Urinary bladder (tissue), 4 donors: ENCODE data around the gene FBLN7. TPM values are rescaled to one million over a fixed set of nuclear protein-coding genes. Genes with fewer than 3 reads are reported as not detected.

Source experiments
- DNase-seq: peaks from one replicate; pipeline ENCODE4 v3.0.0-alpha.2; 2015; ENCODE audit errors: extremely low spot score
- H3K27ac ChIP-seq: one replicate; pipeline ENCODE4 v1.5.1; 2013; ENCODE audit warnings: low read depth, mild to moderate bottlenecking, moderate library complexity
- H3K36me3 ChIP-seq: one replicate; pipeline ENCODE4 v1.6.1; 2013; ENCODE audit warnings: mild to moderate bottlenecking, moderate library complexity; ENCODE audit not compliant: insufficient read depth
- H3K4me1 ChIP-seq: one replicate; pipeline ENCODE4 v1.6.1; 2013; ENCODE audit warnings: mild to moderate bottlenecking, moderate library complexity; ENCODE audit not compliant: insufficient read depth
- H3K4me3 ChIP-seq: one replicate; pipeline ENCODE4 v1.5.1; 2013; ENCODE audit warnings: low read depth, low read length
- WGBS: extraction: QIAGEN DNeasy Blood & Tissue Kit; methylation state at CpG from one replicate; pipeline ENCODE4 v1.1.7; 2013; 5-methylcytosine and 5-hydroxymethylcytosine counted together
- polyA plus RNA-seq: library from polyadenylated mRNA; stranded (reverse); fragments of 200-250 nt; gene quantifications from one replicate; pipeline ENCODE4 v1.2.3, GENCODE V29; 2013
- total RNA-seq: library from RNA; depleted of rRNA; stranded (reverse); fragments of >200 nt; gene quantifications from one replicate; pipeline ENCODE4 v1.2.3, GENCODE V29; 2014
- donor health status: healthy with polysubstance abuse.
- donor health status: healthy.

Gene FBLN7
- total and polyA plus RNA-seq, 2 donors: 4.4 to 5.0 TPM

GRCh38 chr2:112156152-112156986, 18.2 kb downstream of the FBLN7 start:
- no peak overlapping the region for H3K4me3 ChIP-seq
- no peaks in the 10 kb centered on the region for H3K4me1 ChIP-seq
- DNase-seq: no peak

DNA sequence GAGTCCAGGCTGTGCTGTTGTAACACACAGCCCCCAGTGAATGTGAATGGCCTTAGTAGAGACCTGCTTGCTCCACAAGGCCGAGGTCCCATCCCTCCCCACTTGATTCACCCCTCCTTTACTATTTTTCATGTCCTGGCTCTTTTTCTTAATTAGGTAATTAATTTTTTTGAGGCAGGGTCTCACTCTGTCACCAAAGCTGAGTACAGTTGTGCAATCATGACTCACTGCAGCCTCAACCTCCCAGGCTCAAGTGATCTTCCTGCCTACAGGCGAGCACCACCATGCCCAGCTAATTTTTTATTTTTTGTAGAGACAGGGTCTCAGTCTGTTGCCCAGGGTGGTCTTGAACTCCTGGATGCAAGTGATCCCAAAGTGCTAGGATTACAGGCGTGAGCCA, 19.3 kb downstream of the FBLN7 start:
- 68% methylated on average over 3 of the region's 3 CpGs for WGBS
- no peaks in the 10 kb centered on the region for H3K4me1 ChIP-seq
- no peak for DNase-seq
- H3K36me3 ChIP-seq: no peaks in the 10 kb centered on the region
- no peak overlapping the region for H3K27ac ChIP-seq
- H3K4me3 ChIP-seq: no peak overlapping the region

More at GRCh38 chr2:112156152-112156986, 18.2 kb downstream of the FBLN7 start:
- H3K27ac ChIP-seq: no peak overlapping the region
- 76% methylated on average over 21 of the region's 21 CpGs for WGBS
- no peaks in the 10 kb centered on the region for H3K36me3 ChIP-seq

DNA sequence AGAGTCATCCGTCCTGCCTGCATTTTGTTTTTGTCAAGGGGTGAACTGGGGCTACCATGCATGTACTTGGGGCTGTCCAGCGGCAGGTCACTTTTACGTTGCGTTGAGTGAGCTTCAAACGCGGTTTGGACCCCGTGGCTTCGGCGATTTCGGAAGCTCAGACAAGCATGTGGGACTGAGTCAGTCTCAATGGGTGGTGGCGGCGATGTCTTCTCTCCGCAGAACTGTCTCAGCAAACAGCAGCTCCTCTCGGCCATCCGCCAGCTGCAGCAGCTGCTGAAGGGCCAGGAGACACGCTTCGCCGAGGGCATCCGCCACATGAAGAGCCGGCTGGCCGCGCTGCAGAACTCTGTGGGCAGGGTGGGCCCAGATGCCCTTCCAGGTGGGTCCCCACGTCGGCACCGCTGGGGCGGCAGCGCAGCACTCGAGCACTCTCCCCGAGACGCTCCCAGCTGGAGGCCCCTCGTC, 21.3 kb downstream of the FBLN7 start:
- Histone ChIP-seq H3K4me1 (no peaks in the 10 kb centered on the region), H3K4me3 (no peak overlapping the region), H3K27ac (no peak overlapping the region), H3K36me3 (no peaks in the 10 kb centered on the region)
- no peak for DNase-seq
- WGBS: 97% methylated on average over 31 of the region's 31 CpGs

DNA sequence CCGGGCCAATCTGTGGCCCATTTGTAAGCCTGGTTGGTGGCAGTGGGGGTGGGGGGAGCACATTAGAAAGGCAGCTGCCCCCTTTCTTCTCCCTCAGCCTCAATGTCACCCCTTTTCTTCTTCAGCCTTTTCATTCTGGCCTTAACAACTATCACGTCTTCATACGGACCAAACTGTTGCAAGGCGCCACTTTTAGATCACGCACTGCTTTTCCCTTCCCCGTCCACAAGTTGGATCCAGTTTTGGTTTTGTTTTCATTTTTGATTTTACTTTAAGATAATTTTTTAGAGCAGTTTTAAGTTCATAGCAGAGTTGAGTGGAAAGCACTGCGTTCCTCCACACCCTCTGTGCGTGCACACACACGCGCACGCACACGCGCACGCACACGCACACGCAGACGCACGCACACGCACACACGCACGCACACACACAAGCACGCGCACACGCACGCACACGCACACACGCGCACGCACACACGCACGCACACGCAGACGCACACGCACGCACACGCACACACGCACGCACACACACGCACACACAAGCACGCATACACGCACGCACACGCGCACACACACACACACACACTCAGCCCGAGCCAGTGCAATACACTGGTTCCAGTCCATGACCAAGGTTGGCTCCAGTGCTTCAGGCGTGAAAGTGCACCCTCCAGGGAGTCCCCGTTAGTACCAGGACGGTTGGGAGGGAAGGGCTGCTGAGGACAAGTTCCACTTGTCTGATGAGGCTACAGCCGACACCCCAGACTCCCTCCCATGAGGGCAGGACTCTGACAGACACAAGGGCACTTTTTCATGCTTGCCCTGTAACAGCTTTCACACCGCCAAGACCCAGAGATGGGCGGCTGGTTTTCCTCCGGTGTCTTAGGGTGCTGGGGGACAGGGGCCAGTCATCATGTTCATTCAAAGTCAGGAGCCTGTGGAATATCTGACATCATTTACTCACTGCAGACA, 22.4 kb downstream of the FBLN7 start:
- Histone ChIP-seq H3K4me1 (no peaks in the 10 kb centered on the region), H3K4me3 (no peak overlapping the region), H3K36me3 (no peaks in the 10 kb centered on the region), H3K27ac (no peak overlapping the region)
- WGBS: 88% methylated on average over 52 of the region's 52 CpGs
- DNase-seq: no peak

DNA sequence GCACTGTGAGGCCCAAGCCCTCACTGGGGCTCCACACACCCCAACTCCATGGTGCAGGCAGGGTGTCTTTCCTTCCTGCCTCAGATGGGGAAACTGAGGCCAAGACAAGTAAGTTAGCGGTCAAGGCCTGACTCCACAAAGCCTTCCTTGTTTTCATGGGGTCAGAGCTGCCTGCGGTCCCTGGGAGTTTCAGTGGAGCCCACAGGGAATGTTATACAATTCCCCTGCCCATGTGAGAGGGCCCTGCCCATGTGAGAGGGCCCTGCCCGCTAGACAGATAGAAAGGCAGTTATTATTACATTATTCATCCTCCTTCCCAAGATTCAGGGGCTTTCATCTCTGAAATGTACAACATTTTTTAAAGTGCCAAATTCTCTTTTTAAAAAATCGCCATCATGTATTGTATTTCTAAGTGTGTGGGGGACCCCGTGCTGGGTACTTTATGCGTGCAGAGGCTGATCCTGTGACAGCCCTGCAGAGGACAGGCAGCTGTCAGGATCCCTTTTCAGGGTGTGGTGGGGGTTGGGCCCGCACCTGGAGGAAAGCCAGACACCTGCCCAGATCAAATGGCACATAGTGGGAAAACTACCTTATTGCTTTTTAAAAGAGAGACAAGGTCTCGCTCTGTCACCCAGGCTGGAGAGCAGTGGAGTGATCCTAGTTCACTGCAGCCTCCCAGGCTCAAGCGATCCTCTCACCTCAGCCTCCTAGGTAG, 23.4 kb downstream of the FBLN7 start:
- WGBS: 94% methylated on average over 9 of the region's 9 CpGs
- no peak for DNase-seq
- no peak overlapping the region for H3K27ac ChIP-seq
- H3K4me1 ChIP-seq: no peaks in the 10 kb centered on the region
- no peaks in the 10 kb centered on the region for H3K36me3 ChIP-seq
- no peak overlapping the region for H3K4me3 ChIP-seq

- H3K4me3 ChIP-seq: no peak overlapping the region
- H3K27ac ChIP-seq: no peak overlapping the region
- DNase-seq: no peak
- WGBS: 96% methylated on average over 6 of the region's 6 CpGs
- H3K4me1 ChIP-seq: no peaks in the 10 kb centered on the region
- H3K36me3 ChIP-seq: no peaks in the 10 kb centered on the region
Observed at GRCh38 chr2:112162341-112162740, 24.2 kb downstream of the FBLN7 start.

DNA sequence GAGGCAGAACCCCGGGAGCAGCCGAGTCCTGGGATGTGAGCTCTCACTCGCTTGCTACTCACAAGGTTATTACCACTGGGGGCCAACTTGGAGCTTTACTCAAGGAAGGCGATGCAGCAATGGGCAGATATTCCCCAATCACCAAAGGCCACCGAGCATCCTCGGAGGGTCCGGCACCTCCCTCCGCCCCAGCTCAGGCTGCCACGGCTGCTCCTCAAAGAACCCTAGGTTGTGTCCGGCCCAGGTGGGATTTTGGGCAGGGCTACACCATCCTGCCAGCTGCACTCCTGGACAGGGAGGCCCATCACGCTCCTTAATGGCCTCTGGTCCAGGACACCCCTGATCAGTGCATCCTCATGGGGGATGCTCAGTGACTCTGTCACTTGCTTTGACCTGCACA, 24.8 kb downstream of the FBLN7 start:
- WGBS: 92% methylated on average over 11 of the region's 11 CpGs
- Histone ChIP-seq H3K4me3 (no peak overlapping the region), H3K27ac (no peak overlapping the region), H3K36me3 (no peaks in the 10 kb centered on the region), H3K4me1 (no peaks in the 10 kb centered on the region)
- no peak for DNase-seq

- WGBS: 85% methylated on average over 9 of the region's 9 CpGs
- no peaks in the 10 kb centered on the region for H3K36me3 ChIP-seq
- no peaks in the 10 kb centered on the region for H3K4me1 ChIP-seq
- no peak overlapping the region for H3K4me3 ChIP-seq
- no peak overlapping the region for H3K27ac ChIP-seq
- DNase-seq: no peak
Observed at GRCh38 chr2:112163541-112163981, 25.4 kb downstream of the FBLN7 start.

GRCh38 chr2:112164876-112165275, 26.7 kb downstream of the FBLN7 start:
- Histone ChIP-seq H3K4me3 (no peak overlapping the region), H3K4me1 (no peaks in the 10 kb centered on the region), H3K36me3 (no peaks in the 10 kb centered on the region), H3K27ac (no peak overlapping the region)
- WGBS: 86% methylated on average over 11 of the region's 11 CpGs
- DNase-seq: no peak

DNA sequence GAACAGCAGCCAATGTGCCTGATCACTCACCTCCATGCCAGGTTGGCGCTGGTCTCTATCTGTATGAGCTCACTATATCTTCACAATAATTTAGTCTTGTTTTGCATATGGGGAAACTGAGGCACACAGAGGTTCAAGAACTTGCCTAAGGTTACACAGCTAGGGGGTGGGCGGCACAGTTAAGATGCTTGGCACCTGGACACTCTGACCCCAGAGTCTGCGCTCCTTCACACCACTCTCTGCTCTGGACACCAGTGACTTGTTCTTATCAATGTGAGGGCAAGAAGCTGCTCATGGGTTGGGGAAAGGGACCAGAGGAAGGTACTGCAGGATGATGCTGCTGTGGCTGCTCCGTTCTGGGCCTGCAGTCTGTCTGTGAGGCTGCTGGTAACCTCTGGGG, 27.1 kb downstream of the FBLN7 start:
- H3K4me1 ChIP-seq: no peaks in the 10 kb centered on the region
- no peaks in the 10 kb centered on the region for H3K36me3 ChIP-seq
- no peak for DNase-seq
- H3K27ac ChIP-seq: no peak overlapping the region
- no peak overlapping the region for H3K4me3 ChIP-seq
- WGBS: 97% methylated on average over 4 of the region's 4 CpGs

GRCh38 chr2:112166806-112167499, 28.8 kb downstream of the FBLN7 start:
- Histone ChIP-seq H3K36me3 (no peaks in the 10 kb centered on the region), H3K4me1 (no peaks in the 10 kb centered on the region), H3K27ac (no peak overlapping the region), H3K4me3 (no peak overlapping the region)
- no peak for DNase-seq
- WGBS: 88% methylated on average over 14 of the region's 14 CpGs

DNA sequence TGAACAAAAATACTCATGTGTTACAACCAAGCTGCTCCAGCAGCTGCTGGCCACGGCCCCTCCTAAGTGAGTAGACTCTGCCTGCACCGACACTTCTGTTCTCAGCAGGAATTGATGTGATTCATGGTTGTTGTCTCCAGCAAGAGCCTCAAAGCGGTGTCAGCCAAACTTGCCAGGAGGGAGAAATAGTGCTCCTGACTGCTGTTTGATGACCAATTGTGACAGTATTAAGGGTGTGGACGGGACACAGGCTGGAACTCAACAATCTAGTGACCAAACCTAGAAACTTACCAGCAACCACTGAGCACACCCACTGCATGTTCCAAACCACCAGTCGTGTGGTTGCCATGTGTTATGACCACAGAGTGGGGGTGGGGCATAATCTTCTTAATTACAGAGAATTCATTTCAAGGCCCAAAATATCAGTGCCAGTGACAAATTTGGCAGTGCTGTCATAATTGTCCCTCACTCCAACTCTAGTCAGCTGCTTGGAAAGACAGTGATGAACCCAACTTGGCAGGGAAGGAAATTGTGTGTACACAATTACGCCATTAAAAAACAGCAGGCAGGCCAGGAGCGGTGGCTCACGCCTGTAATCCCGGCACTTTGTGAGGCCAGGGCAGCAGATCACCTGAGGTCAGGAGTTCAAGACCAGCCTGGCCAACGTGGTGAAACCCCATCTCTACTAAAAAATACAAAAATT, 30.4 kb downstream of the FBLN7 start:
- no peak overlapping the region for H3K27ac ChIP-seq
- no peak overlapping the region for H3K4me3 ChIP-seq
- no peaks in the 10 kb centered on the region for H3K36me3 ChIP-seq
- H3K4me1 ChIP-seq: no peaks in the 10 kb centered on the region
- DNase-seq: no peak
- WGBS: 90% methylated on average over 10 of the region's 10 CpGs
